Stimulated activated naive CD4-positive, alpha-beta T cell (primary cell): Measurements from ENCODE around the gene BICRA.
A peak's percentile ranks its signal among the peaks of the same experiment; 100 is the strongest.
"Not testable (repeated sequence)": the region's sequence is repeated elsewhere in the genome, so short reads cannot be mapped to it uniquely, and the experiment has no call there.

Experiments
- DNase-seq, 6 experiments: peaks; one replicate each; lab custom pipeline; 2025; lab: John Stamatoyannopoulos, UW

BICRA gene

DNA sequence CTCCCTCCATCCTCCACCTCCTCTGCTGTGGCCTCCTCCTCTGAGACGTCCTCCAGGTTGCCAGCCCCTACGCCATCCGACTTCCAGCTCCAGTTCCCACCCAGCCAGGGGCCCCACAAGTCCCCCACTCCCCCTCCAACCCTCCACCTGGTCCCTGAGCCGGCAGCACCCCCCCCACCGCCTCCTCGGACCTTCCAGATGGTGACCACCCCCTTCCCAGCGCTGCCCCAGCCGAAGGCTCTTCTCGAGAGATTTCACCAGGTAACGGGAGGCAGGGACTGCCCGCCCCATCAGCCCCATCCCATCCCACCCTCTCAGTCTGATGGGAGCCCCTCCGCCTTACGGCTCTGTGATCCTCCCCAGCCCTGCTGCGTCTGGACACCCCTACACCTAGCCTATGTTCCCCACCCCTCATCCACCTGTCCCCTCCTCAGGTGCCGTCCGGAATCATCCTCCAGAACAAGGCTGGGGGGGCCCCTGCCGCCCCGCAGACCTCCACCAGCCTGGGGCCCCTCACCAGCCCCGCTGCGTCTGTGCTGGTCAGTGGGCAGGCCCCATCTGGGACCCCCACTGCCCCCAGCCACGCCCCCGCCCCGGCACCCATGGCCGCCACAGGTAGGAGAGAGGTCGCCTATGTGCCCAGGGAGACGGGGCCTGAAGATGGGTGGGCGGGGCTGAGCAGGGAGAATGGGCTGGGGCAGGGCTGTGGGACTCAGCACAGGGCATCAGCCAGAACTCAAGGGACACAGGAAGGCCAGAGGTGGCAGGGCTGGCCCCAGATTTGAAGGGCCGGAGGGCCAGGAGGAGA, 85.7 kb downstream of the BICRA start:
- no peak for DNase-seq

DNA sequence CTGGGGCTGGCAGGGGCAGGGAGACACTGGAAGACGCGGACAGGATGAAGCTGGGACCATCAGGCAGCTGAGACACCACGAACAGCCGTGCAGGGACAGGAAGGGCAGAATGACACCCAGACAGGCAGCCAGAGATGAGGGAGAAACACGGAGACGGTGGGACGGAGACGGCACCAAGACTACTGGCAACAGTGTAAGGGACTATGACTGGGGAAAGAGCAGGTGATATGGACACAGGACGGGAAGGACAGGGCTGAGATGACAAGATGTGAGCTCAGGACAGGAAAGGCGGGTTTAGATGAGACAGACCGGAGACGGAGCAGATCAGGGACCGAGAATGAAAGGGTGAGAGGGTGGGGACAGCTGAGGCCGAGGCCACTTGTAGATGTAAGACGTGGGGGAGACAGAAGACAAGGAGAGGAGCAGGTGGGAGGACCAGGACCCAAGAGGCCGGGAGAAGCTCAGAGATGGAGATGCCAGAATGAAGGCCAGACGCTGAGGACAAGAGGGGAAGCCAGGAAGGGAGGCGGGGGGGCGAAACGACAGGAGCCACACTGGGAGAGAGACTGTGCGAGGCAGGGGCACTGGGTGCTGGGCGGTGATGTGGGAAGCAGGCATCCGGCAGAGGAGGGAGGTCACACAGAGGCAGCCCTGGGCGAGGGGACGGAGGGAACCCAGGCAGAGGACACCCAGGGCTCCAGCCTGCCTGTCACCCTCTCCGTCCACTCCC, 86.8 kb downstream of the BICRA start:
- no peak for DNase-seq

- no peak for DNase-seq
Observed at GRCh38 chr19:47696635-47697034, 87.7 kb downstream of the BICRA start.

DNA sequence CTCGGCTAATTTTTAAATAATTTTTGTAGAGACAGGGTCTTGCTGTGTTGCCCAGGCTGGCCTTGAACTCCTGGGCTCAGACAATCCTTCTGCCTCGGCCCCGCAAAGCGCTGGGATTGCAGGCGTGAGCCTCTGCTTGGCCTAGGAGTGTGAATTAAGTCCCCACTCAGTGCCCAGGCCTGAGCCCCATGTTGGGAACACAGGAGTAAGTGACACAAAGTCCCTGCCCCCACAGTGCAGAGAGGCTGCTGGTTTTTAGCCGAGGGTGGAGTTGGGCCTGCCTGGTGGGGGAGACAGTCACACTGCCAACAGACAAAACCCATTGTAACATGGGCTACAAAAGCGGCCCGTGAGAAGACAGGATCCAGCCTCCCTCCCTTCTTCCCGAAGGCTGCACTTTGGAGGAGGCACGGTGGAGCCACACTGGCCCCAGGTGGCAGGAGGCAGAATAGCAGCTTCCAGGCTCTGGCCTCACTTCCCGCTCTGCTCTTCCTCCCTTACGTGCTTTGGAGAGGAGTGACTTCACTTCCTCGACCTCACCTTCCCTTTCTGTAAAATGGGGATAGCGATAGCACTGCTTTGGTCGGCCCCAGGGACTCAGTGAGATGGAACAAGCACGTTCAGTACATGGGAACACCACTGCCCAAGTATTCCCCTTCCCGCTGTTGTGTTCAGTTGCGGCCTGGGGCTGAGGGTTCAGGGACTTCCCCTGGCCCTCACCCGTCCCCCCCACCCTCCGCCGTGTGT, 89.1 kb downstream of the BICRA start:
- peak in 5 of 6 experiments; percentile 32 to 39 (median 35) for DNase-seq

- DNase-seq, result no peak
Observed at GRCh38 chr19:47698631-47699359, 89.9 kb downstream of the BICRA start.

GRCh38 chr19:47699360-47699917, 90.5 kb downstream of the BICRA start:
- peak; percentile 6 to 42 (median 32) for DNase-seq

GRCh38 chr19:47700934-47701716, 92.2 kb downstream of the BICRA start:
- DNase-seq, result no peak

DNA sequence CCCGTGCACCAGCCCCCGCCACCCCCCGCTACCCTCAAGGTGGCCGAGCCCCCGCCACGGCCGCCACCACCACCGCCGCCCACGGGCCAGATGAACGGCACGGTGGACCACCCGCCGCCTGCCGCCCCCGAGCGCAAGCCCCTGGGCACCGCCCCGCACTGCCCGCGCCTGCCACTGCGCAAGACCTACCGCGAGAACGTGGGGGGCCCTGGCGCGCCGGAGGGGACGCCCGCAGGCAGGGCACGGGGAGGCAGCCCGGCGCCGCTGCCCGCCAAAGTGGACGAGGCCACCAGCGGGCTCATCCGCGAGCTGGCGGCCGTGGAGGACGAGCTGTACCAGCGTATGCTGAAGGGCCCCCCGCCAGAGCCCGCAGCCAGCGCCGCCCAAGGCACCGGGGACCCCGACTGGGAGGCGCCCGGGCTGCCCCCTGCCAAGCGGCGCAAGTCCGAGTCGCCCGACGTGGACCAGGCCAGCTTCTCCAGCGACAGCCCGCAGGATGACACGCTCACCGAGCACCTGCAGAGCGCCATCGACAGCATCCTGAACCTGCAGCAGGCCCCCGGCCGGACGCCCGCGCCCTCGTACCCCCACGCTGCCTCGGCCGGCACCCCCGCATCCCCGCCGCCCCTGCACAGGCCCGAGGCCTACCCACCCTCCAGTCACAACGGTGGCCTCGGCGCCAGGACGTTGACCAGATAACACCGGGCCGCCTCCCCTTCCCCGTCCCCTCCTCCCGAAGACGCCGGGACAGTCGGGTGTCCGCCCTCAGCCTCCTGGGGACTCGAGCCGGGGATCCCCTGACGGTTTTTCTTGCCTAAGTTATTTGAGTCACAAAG, 93.0 kb downstream of the BICRA start:
- DNase-seq, result no peak

DNA sequence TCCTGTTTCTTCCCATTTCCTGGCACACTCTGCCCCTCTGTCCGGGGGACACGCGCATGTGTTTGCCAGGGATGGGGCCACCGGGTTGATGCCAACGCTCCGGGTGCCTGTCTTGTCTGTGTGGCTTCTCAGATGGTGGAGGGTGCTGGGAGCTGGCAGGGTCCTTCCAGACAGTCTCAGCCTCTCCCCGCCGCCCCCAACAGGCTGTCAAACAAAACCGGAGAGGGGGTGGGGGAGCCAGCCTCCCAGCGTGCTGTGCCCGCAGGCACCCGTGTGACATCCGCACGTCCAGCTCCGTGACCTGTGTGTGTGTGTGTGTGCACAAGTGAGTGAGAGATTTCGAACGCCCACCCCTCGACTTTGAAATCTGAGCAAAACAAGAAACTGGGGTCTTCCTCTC, 93.7 kb downstream of the BICRA start:
- no peak for DNase-seq

GRCh38 chr19:47703301-47703700, 94.4 kb downstream of the BICRA start:
- no peak for DNase-seq

DNA sequence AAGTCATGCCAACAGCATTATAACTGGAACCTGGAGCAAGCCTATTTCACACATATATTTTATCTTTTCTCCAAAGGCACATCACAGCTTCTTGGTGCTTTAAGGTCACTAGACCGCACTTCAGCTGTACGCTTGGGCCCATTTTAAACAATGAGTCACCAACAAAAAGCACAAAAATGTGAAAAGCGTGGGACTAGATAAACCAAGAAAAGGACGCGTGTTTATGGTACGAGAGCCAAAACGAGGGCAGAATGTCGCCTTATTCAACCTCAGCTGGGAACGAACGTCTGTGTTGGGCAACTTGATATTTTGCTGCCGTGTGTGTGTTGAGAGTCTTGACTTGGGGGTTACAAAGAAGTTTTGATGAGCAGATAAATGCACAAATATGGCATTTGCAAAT, 95.1 kb downstream of the BICRA start:
- DNase-seq, result no peak

GRCh38 chr19:47704656-47705055, 95.7 kb downstream of the BICRA start:
- no peak for DNase-seq

DNA sequence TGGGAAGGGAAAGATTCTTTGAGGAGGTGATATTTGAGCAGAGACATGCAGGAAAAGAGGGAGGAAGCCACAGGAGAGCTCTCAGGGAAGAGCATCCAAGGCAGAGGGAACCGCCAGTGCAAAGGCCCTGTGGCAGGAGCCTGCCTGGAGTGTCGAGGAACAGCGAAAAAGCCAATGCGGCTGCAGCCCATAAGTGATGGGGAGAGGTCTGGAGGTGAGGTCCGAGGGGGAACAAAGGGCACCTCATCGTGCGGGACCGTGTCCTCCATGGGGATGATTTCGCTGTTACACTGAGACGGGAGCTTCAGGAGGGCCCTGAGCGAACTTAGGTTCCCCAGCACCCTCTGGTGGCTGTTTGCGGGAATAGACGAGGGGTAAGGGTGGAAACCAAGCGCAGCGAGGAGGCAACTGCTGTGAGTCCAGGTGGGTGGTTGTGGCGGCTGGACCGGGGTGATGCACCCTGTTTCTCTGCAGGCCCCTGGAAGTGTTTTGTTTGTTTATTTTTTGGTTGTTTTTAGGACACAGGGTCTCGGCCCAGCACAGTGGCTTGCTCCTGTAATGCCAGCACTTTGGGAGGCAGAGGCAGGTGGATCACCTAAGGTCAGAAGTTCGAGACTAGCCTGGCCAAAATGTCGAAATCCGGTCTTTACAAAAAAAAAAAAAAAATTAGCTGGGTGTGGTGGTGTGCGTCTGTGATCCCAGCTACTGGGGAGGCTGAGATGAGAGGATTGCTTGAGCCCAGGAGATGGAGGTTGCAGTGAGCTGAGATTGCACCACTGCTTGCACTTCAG, 98.4 kb downstream of the BICRA start:
- peak; percentile 27 to 75 (median 56) for DNase-seq

- no peak for DNase-seq
Observed at GRCh38 chr19:47711652-47712242, 102.8 kb downstream of the BICRA start.

DNA sequence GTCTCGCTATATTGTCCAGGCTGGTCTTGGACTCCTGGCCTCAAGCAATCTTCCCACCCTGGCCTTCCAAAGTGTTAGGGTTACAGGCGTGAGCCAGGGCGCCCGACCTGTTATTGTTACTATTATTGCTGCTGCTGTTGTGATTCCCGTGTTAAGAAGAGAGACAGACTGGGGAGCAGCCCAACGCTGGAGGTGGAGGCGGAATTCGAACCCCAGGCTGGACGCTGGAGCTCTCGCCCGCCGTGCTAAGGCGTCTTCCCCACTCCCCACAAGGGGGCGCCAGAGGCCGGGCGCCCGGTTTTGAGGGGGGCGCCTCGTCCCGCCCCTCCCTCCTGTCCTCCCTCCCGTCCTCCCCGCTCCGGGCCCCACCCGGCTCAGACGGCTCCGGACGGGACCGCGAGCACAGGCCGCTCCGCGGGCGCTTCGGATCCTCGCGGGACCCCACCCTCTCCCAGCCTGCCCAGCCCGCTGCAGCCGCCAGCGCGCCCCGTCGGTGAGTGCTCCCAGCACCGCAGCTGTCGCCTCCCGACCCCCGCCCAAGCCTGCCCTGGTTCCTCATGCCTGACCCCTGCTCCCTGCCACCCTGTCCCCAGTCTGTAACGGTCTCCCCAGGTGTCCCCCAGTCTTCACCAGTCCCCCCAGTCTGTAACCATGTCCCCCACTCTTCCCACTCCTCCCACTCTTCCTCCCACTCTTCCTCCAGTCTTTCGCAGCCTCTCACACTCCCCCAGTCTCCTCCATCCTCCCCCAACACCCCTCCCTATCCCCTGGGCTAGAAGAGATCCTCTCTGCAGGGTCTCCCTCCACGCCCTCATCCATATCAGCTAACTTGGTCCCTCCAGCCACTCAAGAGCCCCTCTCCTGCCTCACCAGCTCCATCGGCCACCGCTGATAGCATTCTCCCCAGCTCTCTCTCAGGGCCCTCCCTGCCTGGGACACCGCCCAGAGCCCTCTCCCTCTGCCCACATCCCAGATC, 104.4 kb downstream of the BICRA start, which contains the start of gene EHD2:
TSS of gene EHD2 (plus strand) at position 377 of the 976 bp plus-strand sequence. CDS start 3,191 bp downstream, outside the sequence.
- DNase-seq, result peak in 5 of 6 experiments; percentile 8 to 28 (median 22)

DNA sequence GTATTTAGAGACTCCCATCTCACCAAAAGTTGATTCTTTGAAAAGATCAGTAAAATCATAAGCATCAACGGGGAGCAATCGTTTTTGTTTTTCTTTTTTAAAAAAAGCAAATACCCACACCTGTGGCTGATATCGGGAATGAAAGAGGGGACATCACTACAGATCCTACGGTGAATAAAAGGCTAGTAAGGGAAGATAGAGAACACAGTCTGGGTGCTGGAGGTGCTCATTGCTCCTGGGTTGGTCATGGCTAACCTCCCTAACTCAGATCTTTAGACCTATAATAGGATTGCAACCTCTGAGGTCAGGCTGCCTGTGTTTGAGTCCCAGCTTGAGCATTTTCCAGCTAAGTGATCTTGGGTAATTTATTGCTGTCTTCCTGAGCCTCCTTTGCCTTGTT, 105.4 kb downstream of the BICRA start:
- DNase-seq, result no peak

GRCh38 chr19:47714855-47715254, 105.9 kb downstream of the BICRA start:
- not testable (repeated sequence) for DNase-seq
